SHP77 treated with DMSO at 0.1 percent for 48 hours (cell line): ENCODE results near the gene SMG6.
"Not testable (repeated sequence)": the region's sequence is repeated elsewhere in the genome, so short reads cannot be mapped to it uniquely, and the experiment has no call there.

Experiments
- DNase-seq: peaks from one replicate; lab custom pipeline; 2025; lab: John Stamatoyannopoulos, UW

SMG6 gene

GRCh38 chr17:2144701-2145100, 158.9 kb downstream of the SMG6 start:
- DNase-seq: no peak

- DNase-seq: no peak
Measured at GRCh38 chr17:2143332-2143731, 160.3 kb downstream of the SMG6 start.

- not testable (repeated sequence) for DNase-seq
Measured at GRCh38 chr17:2142682-2143081, 160.9 kb downstream of the SMG6 start.

GRCh38 chr17:2140683-2141082, 162.9 kb downstream of the SMG6 start:
- DNase-seq: no peak

GRCh38 chr17:2138761-2139160, 164.8 kb downstream of the SMG6 start:
- peak; percentile 15 for DNase-seq

- DNase-seq: no peak
Measured at GRCh38 chr17:2138318-2138717, 165.3 kb downstream of the SMG6 start.

- DNase-seq: no peak
Measured at GRCh38 chr17:2137342-2138098, 166.1 kb downstream of the SMG6 start.

GRCh38 chr17:2136241-2136640, 167.3 kb downstream of the SMG6 start:
- no peak for DNase-seq

- no peak for DNase-seq
Measured at GRCh38 chr17:2128011-2128410, 175.6 kb downstream of the SMG6 start.

GRCh38 chr17:2125013-2125535, 178.5 kb downstream of the SMG6 start:
- DNase-seq: no peak

GRCh38 chr17:2124391-2124790, 179.2 kb downstream of the SMG6 start:
- no peak for DNase-seq

GRCh38 chr17:2123375-2124251, 180.0 kb downstream of the SMG6 start:
- DNase-seq: no peak

- DNase-seq: peak; percentile 64
Measured at GRCh38 chr17:2122641-2123302, 180.8 kb downstream of the SMG6 start.

GRCh38 chr17:2120586-2121335, 182.8 kb downstream of the SMG6 start:
- no peak for DNase-seq

GRCh38 chr17:2113279-2113622, 190.3 kb downstream of the SMG6 start:
- no peak for DNase-seq

GRCh38 chr17:2111691-2112090, 191.9 kb downstream of the SMG6 start:
- no peak for DNase-seq

- DNase-seq: no peak
Measured at GRCh38 chr17:2110436-2110835, 193.1 kb downstream of the SMG6 start.

- no peak for DNase-seq
Measured at GRCh38 chr17:2108170-2108569, 195.4 kb downstream of the SMG6 start.

GRCh38 chr17:2107506-2107905, 196.1 kb downstream of the SMG6 start:
- DNase-seq: no peak

GRCh38 chr17:2107050-2107449, 196.5 kb downstream of the SMG6 start:
- DNase-seq: no peak

GRCh38 chr17:2106308-2106955, 197.2 kb downstream of the SMG6 start:
- DNase-seq: no peak
